ENCODE data around the gene NES. TPM values are rescaled to one million over a fixed set of nuclear protein-coding genes. Genes with fewer than 3 reads are reported as not detected.

Gene NES
- polyA plus RNA-seq, 1 of the 3 experiments (the other 2 are of a cell fraction): 15.8 TPM

GRCh38 chr1:156626079-156626438, 51.1 kb downstream of the NES start:
- WGBS (ENCODE audit: low lambda C conversion rate): 45% methylated on average over 4 of the region's 4 CpGs

GRCh38 chr1:156625436-156626078, 51.6 kb downstream of the NES start:
- CTCF ChIA-PET: interaction anchor here (0.9 to 18.0 kb wide), 27 partner anchors 8 to 269 kb away, joined by 3 to 643 read pairs (median 9); partner anchors contain the start of genes BCAN, CRABP2, ISG20L2 and METTL25B
- peak overlapping the region; percentile 86; the same call in 1 of the 2 replicates for H3K4me2 ChIP-seq
- H3K27ac ChIP-seq (ENCODE audit: low read depth in 2 of 2, low read length in 1 of 2): no peak overlapping the region
- peaks cover 7% of the 10 kb centered on the region for H3F3A ChIP-seq (replicated peaks; ENCODE audit: insufficient read depth)
- no peaks in the 10 kb centered on the region for H3K9me2 ChIP-seq
- peaks cover 0 to 13% of the 10 kb centered on the region in 2 experiments; a peak in 1 of 4 replicates for H3K4me1 ChIP-seq (ENCODE audit: control insufficient read depth in 1 of 2, insufficient read depth in 2 of 2, low read depth in 1 of 2, low read length in 1 of 2)
- H4K20me1 ChIP-seq (ENCODE audit: insufficient read depth): no peaks in the 10 kb centered on the region
- H3K9me3 ChIP-seq: no peaks in the 10 kb centered on the region
- TF ChIP-seq EZH2phosphoT487 (IDR thresholded peaks at IDR 0.05; ENCODE audit: borderline replicate concordance, low read depth): peak; percentile 79
- peak; percentile 96 for TF ChIP-seq CTCF (IDR thresholded peaks at IDR 0.05)
- TF ChIP-seq FOSL2 (IDR thresholded peaks at IDR 0.05; ENCODE audit: borderline replicate concordance, low read depth): no peak
- no peak for TF ChIP-seq FOXJ3 (CRISPR knock-in tag; IDR thresholded peaks at IDR 0.05)
- no peak for TF ChIP-seq MXI1 (IDR thresholded peaks at IDR 0.05; ENCODE audit: low read depth, low read length)
- no peak for TF ChIP-seq JUND (IDR thresholded peaks at IDR 0.05)
- peak; percentile 63 for TF ChIP-seq SMC3 (IDR thresholded peaks at IDR 0.05; ENCODE audit: low read depth, low read length)
- TF ChIP-seq TCF12 (IDR thresholded peaks at IDR 0.05): no peak
- TF ChIP-seq RAD21 (IDR thresholded peaks at IDR 0.05; ENCODE audit: low read length): peak; percentile 76
- TF ChIP-seq RFX5 (IDR thresholded peaks at IDR 0.05; ENCODE audit: low read length): no peak
- no peak for TF ChIP-seq ZBTB33 (IDR thresholded peaks at IDR 0.05; ENCODE audit: borderline replicate concordance, low read depth)
- peak overlapping the region; percentile 10 to 31; a peak in 2 of 4 replicates for H3K4me3 ChIP-seq (ENCODE audit: low read depth in 2 of 2, low read length in 1 of 2)
- no peak overlapping the region for H2AFZ ChIP-seq (ENCODE audit: low read depth)
- no peak overlapping the region for H3K9ac ChIP-seq
- peaks cover 29% of the 10 kb centered on the region for H3K27me3 ChIP-seq (ENCODE audit: insufficient read depth)
- H3K79me2 ChIP-seq (ENCODE audit: insufficient read depth): no peaks in the 10 kb centered on the region
- peak; percentile 79 for DNase-seq
- WGBS (ENCODE audit: low lambda C conversion rate): 3% methylated on average over 31 of the region's 45 CpGs
- no peaks in the 10 kb centered on the region for H3K36me3 ChIP-seq (replicated peaks in 1 of 2; ENCODE audit: control insufficient read depth in 1 of 2, insufficient read depth in 2 of 2, low read length in 1 of 2)
- POLR2A ChIA-PET: no interaction called here

More at GRCh38 chr1:156626079-156626438, 51.1 kb downstream of the NES start:
- Histone ChIP-seq H3K27me3 (ENCODE audit: insufficient read depth) (peaks cover 30% of the 10 kb centered on the region), H3K27ac (ENCODE audit: low read depth in 2 of 2, low read length in 1 of 2) (no peak overlapping the region), H3K9ac (no peak overlapping the region), H3K4me2 (no peak overlapping the region), H3K4me1 (ENCODE audit: control insufficient read depth in 1 of 2, insufficient read depth in 2 of 2, low read depth in 1 of 2, low read length in 1 of 2) (peaks cover 0 to 13% of the 10 kb centered on the region in 2 experiments; a peak in 1 of 4 replicates), H3K4me3 (ENCODE audit: low read depth in 2 of 2, low read length in 1 of 2) (peak overlapping the region in 1 of 2 experiments; percentile 31; a peak in 1 of 4 replicates), H3K9me3 (no peaks in the 10 kb centered on the region), H3K79me2 (ENCODE audit: insufficient read depth) (no peaks in the 10 kb centered on the region), H3F3A (replicated peaks; ENCODE audit: insufficient read depth) (peaks cover 5% of the 10 kb centered on the region), H4K20me1 (ENCODE audit: insufficient read depth) (no peaks in the 10 kb centered on the region), H3K9me2 (no peaks in the 10 kb centered on the region), H2AFZ (ENCODE audit: low read depth) (no peak overlapping the region), H3K36me3 (replicated peaks in 1 of 2; ENCODE audit: control insufficient read depth in 1 of 2, insufficient read depth in 2 of 2, low read length in 1 of 2) (no peaks in the 10 kb centered on the region)
- TF ChIP-seq RCOR1 (IDR thresholded peaks at IDR 0.05; ENCODE audit: low read length) (no peak), MXI1 (IDR thresholded peaks at IDR 0.05; ENCODE audit: low read depth, low read length) (no peak), FOXM1 (IDR thresholded peaks at IDR 0.05; ENCODE audit: low read depth) (no peak), SMC3 (IDR thresholded peaks at IDR 0.05; ENCODE audit: low read depth, low read length) (no peak)
- ChIA-PET CTCF (interaction anchor here (0.6 to 18.0 kb wide), 22 partner anchors 8 to 196 kb away, joined by 3 to 643 read pairs (median 15); partner anchors contain the start of genes BCAN, CRABP2, ISG20L2 and METTL25B), POLR2A (no interaction called here)
- DNase-seq: no peak

All from SK-N-SH (cell line).